Heart left ventricle (tissue), 16 donors: ENCODE results near the gene MAGEA9B. TPM values are rescaled to one million over a fixed set of nuclear protein-coding genes. Genes with fewer than 3 reads are reported as not detected.
"Not testable (repeated sequence)": the region's sequence is repeated elsewhere in the genome, so short reads cannot be mapped to it uniquely, and the experiment has no call there.

Source experiments
- ATAC-seq, 4 donors: fragments of 200-7000 bp; cut with Tn5 transposase; one replicate each; pipeline ENCODE4 v1.9.1; 2020 to 2022; ENCODE audit warnings: moderate library complexity in 4 of 4, mild to moderate bottlenecking in 3 of 4, moderate number of reproducible peaks in 1 of 4
- DNase-seq, 5 donors: peaks; one replicate each; pipeline ENCODE4 v3.0.0-alpha.2; 2020
- H3K27ac ChIP-seq, 12 donors: fragments of 200-600 bp; sonication (generic) in 4 of 12; one replicate each; pipeline versions ENCODE4 v1.5.0 to v1.8.0; 2016 to 2022; ENCODE audit warnings: mild to moderate bottlenecking in 2 of 12
- H3K27me3 ChIP-seq, 9 donors: fragments of 200-600 bp; sonication (generic) in 2 of 9; one replicate each; pipeline versions ENCODE4 v1.5.1 to v1.8.0; 2016 to 2022; ENCODE audit warnings: mild to moderate bottlenecking in 3 of 9
- H3K36me3 ChIP-seq, 9 donors: fragments of 200-600 bp; sonication (generic) in 2 of 9; one replicate each; pipeline versions ENCODE4 v1.5.0 to v1.8.0; 2018 to 2022; ENCODE audit warnings: mild to moderate bottlenecking in 2 of 9
- H3K4me1 ChIP-seq, 12 donors: fragments of 200-600 bp; sonication (generic) in 4 of 12; one replicate each; pipeline versions ENCODE4 v1.5.0 to v1.8.0; 2016 to 2022; ENCODE audit warnings: mild to moderate bottlenecking in 3 of 12
- H3K4me3 ChIP-seq, 12 donors: fragments of 200-600 bp; sonication (generic) in 4 of 12; one replicate each; pipeline versions ENCODE4 v1.5.0 to v1.8.0; 2017 to 2022; ENCODE audit warnings: mild to moderate bottlenecking in 9 of 12, moderate library complexity in 4 of 12
- H3K9me3 ChIP-seq, 12 donors: fragments of 200-600 bp; sonication (generic) in 4 of 12; one replicate each; pipeline versions ENCODE4 v1.5.0 to v1.8.0; 2016 to 2022; ENCODE audit warnings: mild to moderate bottlenecking in 1 of 12
- POLR2A ChIP-seq, 2 donors: fragments of 450-650 bp; IDR thresholded peaks; one replicate each; pipeline ENCODE4 v1.6.1; 2017; ENCODE audit warnings: antibody characterized with exemption in 2 of 2, mild to moderate bottlenecking in 2 of 2, moderate library complexity in 2 of 2
- WGBS, 4 donors: extraction: QIAGEN DNeasy Blood & Tissue Kit in 2 of 4; methylation state at CpG; one replicate each; pipeline versions ENCODE4 v1.1.5 to v1.1.7; 2013 to 2018; 5-methylcytosine and 5-hydroxymethylcytosine counted together
- intact Hi-C, 10 donors: fragments of 100-400 bp; cut with DNase I; formaldehyde crosslinking; loops; one replicate each; pipeline versions ENCODE4 v1.11.1 to v1.14.2; 2022
- polyA plus RNA-seq, 2 donors: library from polyadenylated mRNA; stranded (reverse); fragments of 200-250 nt; gene quantifications; one replicate each; pipeline ENCODE4 v1.2.3, GENCODE V29; 2013
- total RNA-seq, 9 donors: library from RNA; depleted of rRNA in 2 of 9; stranded (reverse); fragments of >200 nt in 2 of 9; fragmentation: NEBNext Ultra II Directional in 3 of 9; extraction: Animal tissue kit (Norgen Biotek cat#: 25700) in 3 of 9; gene quantifications; one replicate each; pipeline versions ENCODE4 v1.1.0 to v1.2.4, GENCODE V29; 2016 to 2023
- TF ChIP-seq, protein P1 (sequence below), 12 donors: fragments of 200-600 bp; sonication (generic) in 4 of 12; IDR thresholded peaks; one replicate each; pipeline versions ENCODE4 v1.5.0 to v1.8.0; 2018 to 2022; ENCODE audit warnings: antibody characterized with exemption in 12 of 12, mild to moderate bottlenecking in 5 of 12
- donor health status: ischemic (EF 13 %, LVEDD 7.1; RV severe dilation, severe dysfunction).
- donor health status: healthy with polysubstance abuse.
- donor health status: DM: no; HTN: yes; CAD: no.
- donor health status: DM: no; HTN: no; CAD: no.
- donor health status: ischemic (EF 25% LVEDD 6.9; RV normal size, moderate dysfunction).
- donor health status: ischemic (EF 25% LVEDD 5.7; RV mildly dilated, moderate dysfunction).
- donor health status: healthy.
- donor health status: DM: yes; HTN: yes; CAD: no.
- donor health status: ischemic (EF 35%, LVEDD 5.7; RV mildly dilated, moderate dysfunction).
- donor health status: nonischemic (EF 11% LVEDD 7.7; RV severe dilation, severe dysfunction).
- donor health status: DM: yes; HTN: yes; CAD: no.
- donor health status: PGD.
- donor health status: ischemic (EF 29% LVEDD 5.4; RV normal size, mild dysfunction).
- donor health status: nonischemic (EF 23%, LVEDD 6.1; RV moderate dilation, normal function).

Gene MAGEA9B
- total and polyA plus RNA-seq, 11 donors, result not detected

GRCh38 chrX:149539283-149540130, 47.8 kb downstream of the MAGEA9B start:
- TF ChIP-seq, protein P1, sequence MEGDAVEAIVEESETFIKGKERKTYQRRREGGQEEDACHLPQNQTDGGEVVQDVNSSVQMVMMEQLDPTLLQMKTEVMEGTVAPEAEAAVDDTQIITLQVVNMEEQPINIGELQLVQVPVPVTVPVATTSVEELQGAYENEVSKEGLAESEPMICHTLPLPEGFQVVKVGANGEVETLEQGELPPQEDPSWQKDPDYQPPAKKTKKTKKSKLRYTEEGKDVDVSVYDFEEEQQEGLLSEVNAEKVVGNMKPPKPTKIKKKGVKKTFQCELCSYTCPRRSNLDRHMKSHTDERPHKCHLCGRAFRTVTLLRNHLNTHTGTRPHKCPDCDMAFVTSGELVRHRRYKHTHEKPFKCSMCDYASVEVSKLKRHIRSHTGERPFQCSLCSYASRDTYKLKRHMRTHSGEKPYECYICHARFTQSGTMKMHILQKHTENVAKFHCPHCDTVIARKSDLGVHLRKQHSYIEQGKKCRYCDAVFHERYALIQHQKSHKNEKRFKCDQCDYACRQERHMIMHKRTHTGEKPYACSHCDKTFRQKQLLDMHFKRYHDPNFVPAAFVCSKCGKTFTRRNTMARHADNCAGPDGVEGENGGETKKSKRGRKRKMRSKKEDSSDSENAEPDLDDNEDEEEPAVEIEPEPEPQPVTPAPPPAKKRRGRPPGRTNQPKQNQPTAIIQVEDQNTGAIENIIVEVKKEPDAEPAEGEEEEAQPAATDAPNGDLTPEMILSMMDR (IDR thresholded peaks at IDR 0.05), result no peak
- TF ChIP-seq POLR2A (IDR thresholded peaks at IDR 0.05), result no peak
- DNase-seq, result peak; percentile 88 to 94 (median 91)
- no peaks in the 10 kb centered on the region for H3K27me3 ChIP-seq

DNA sequence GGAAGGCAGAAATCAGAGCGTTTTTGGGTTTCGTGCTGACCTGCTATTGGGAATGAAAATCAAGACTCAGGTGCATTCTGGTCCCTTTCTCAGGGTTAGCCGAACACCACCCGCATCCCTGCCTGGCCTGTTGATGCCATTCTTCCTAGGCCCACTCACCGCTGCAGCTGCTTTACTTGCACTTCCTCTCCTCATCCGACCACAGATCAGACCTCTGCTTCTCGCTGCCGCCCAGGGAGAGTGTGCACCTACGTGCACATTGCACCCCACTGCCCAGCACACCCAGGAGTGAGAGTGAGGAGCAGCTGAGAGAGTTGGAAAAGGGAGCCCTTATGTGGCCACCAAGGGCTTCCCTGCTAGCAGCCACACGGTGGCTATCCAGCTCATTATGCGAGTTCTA, 49.8 kb downstream of the MAGEA9B start:
- DNase-seq, H3K4me3 ChIP-seq, H3K27ac ChIP-seq, intact Hi-C loops, H3K9me3 ChIP-seq, ATAC-seq, H3K27me3 ChIP-seq, H3K36me3 ChIP-seq: not testable (repeated sequence)
- 87 to 91% (median 88%) methylated on average over 7 to 11 of the region's 11 CpGs for WGBS, 4 donors
- H3K4me1 ChIP-seq, result peaks cover 0 to 10% (median 5%) of the 10 kb centered on the region in 12 donors

More at GRCh38 chrX:149539283-149540130, 47.8 kb downstream of the MAGEA9B start:
- peak overlapping the region in 11 of 12 donors; percentile 13 to 90 (median 66) for H3K4me3 ChIP-seq
- peak; percentile 62 to 78 (median 74) for ATAC-seq
- H3K9me3 ChIP-seq, result no peaks in the 10 kb centered on the region
- peaks cover 0 to 10% (median 5%) of the 10 kb centered on the region in 12 donors for H3K4me1 ChIP-seq
- intact Hi-C loops, result loop anchor here in 1 of 10 donors (10.0 kb wide), 1 partner anchor 375 kb away; no protein-coding TSS in a partner anchor
- no peaks in the 10 kb centered on the region for H3K36me3 ChIP-seq
- 1 to 51% (median 23%) methylated on average over 28 to 32 of the region's 34 CpGs for WGBS, 4 donors
- H3K27ac ChIP-seq, result peak overlapping the region in 10 of 12 donors; percentile 63 to 96 (median 75)

DNA sequence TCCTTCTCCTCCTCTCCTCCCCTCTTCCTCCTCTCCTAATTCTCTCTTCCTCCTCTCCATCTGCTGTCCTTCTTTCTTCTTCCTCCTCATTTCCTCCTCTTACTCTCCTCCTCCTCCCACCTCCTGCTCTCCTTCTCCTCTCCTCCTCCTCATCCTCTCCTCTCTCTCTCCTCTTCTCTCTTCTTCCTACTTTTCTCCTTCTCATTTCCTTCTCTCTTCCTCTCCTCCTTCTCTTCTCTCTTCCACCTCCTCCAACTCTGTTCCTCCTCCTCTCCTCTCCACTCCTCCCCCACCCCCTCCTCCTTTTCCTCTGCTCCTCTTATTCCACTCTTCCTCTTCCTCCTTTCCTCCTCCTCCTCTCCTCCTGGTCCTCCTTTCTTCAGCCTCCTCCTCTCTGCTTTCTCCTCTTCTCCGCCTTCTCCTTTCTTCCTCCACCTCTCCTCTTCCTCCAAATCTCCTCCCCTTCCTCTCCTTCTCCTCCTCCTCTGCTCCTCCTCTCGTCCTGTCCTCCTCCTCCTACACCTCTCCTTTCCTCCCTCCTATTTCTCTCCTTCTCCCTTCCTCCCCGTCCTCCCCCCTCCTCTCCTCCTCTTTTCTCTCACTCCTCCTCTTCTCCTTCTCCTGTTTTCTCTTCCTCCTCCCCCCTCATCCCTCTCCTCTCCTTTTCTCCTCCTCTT, 52.2 kb downstream of the MAGEA9B start:
- H3K4me3 ChIP-seq, H3K27ac ChIP-seq, H3K9me3 ChIP-seq, DNase-seq, H3K4me1 ChIP-seq, H3K27me3 ChIP-seq, ATAC-seq, intact Hi-C loops: not testable (repeated sequence)
- 60 to 83% (median 71%) methylated on average over 3 of the region's 3 CpGs for WGBS, 4 donors
- H3K36me3 ChIP-seq, result peaks cover 0 to 12% (median 0%) of the 10 kb centered on the region in 9 donors

GRCh38 chrX:149533999-149534398, 53.3 kb downstream of the MAGEA9B start:
- WGBS, 4 donors, result 81 to 97% (median 92%) methylated on average over 7 to 11 of the region's 11 CpGs

DNA sequence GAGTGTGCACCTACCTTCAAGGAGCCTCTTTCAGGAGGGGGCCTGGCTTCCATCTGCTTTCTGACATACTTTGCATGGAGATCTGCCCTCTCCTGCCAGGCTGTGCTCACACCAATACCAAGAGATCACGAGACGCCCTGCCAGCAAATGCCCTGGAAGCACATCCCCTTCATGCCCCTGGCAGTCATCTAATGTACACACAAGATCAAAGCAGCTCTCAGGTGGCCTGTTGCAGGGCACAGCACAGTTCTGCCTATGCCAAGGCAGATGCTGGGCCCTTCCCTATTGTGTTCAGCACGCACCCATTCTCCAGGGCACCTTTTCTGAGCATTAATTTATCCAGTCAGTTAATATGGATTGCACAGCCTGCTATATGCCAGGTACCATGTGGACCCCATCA, 54.4 kb downstream of the MAGEA9B start:
- H3K27me3 ChIP-seq, H3K4me3 ChIP-seq, H3K4me1 ChIP-seq, ATAC-seq, H3K9me3 ChIP-seq, H3K27ac ChIP-seq, DNase-seq, intact Hi-C loops: not testable (repeated sequence)
- peaks cover 0 to 17% (median 0%) of the 10 kb centered on the region in 9 donors for H3K36me3 ChIP-seq
- WGBS, 4 donors, result 90 to 100% methylated on average over 1 of the region's 3 CpGs; no CpG with 5 or more reads in 2 of the 4 donors

More at GRCh38 chrX:149533999-149534398, 53.3 kb downstream of the MAGEA9B start:
- H3K27ac ChIP-seq, DNase-seq, H3K4me1 ChIP-seq, intact Hi-C loops, H3K9me3 ChIP-seq, H3K4me3 ChIP-seq, H3K27me3 ChIP-seq, ATAC-seq: not testable (repeated sequence)
- H3K36me3 ChIP-seq, result peaks cover 0 to 15% (median 0%) of the 10 kb centered on the region in 9 donors

Other genes starting within 250 kb of the MAGEA9B start
- 10 to 100 TPM; 57.4 to 83.9 (median 72.6) TPM for gene IDS, start 82.2 kb downstream of the MAGEA9B start, total RNA-seq
- gene IDS, start 82.2 kb downstream of the MAGEA9B start, polyA plus RNA-seq, result 10 to 100 TPM; 20.7 to 58.9 TPM
- gene EOLA1, start 46.4 kb downstream of the MAGEA9B start, total RNA-seq, result 10 to 100 TPM; 15.8 to 35.9 (median 25.3) TPM
- gene EOLA1, start 46.4 kb downstream of the MAGEA9B start, polyA plus RNA-seq, result 10 to 100 TPM; 24.6 to 45.6 TPM
- under 1 TPM in 2 of 9 donors, not detected in 7; 0.32 to 0.49 TPM for gene HSFX3, start 37.5 kb downstream of the MAGEA9B start, total RNA-seq
- under 1 TPM in 1 of 2 donors, not detected in 1; 0.23 TPM for gene HSFX3, start 37.5 kb downstream of the MAGEA9B start, polyA plus RNA-seq
- 1 to 10 TPM in 3 of 9 donors, under 1 TPM in 3, not detected in 3; 0.23 to 1.2 (median 0.80) TPM for gene HSFX2, start 7.9 kb upstream of the MAGEA9B start, total RNA-seq
- 1 to 10 TPM in 1 of 2 donors, under 1 TPM in 1; 0.57 to 1.3 TPM for gene HSFX2, start 7.9 kb upstream of the MAGEA9B start, polyA plus RNA-seq
- 10 to 100 TPM; 25.9 to 39.2 (median 33.9) TPM for gene TMEM185A, start 44.3 kb upstream of the MAGEA9B start, total RNA-seq
- gene TMEM185A, start 44.3 kb upstream of the MAGEA9B start, polyA plus RNA-seq, result 10 to 100 TPM; 17.6 to 18.1 TPM
- gene MAGEA11, start 124.6 kb upstream of the MAGEA9B start, total RNA-seq, result not detected
- gene MAGEA11, start 124.6 kb upstream of the MAGEA9B start, polyA plus RNA-seq, result not detected
- 1 to 10 TPM in 8 of 9 donors, under 1 TPM in 1; 0.94 to 3.3 (median 2.3) TPM for gene HSFX1, start 186.6 kb upstream of the MAGEA9B start, total RNA-seq
- gene HSFX1, start 186.6 kb upstream of the MAGEA9B start, polyA plus RNA-seq, result 1 to 10 TPM in 1 of 2 donors, under 1 TPM in 1; 0.73 to 1.6 TPM
- not detected for gene MAGEA9, start 194.5 kb upstream of the MAGEA9B start, total RNA-seq
- gene MAGEA9, start 194.5 kb upstream of the MAGEA9B start, polyA plus RNA-seq, result not detected